Astrocyte (in vitro differentiated cells and primary cell): ENCODE results near the gene LTBP2.

Source experiments
- CTCF ChIP-seq: IDR thresholded peaks from 2 replicates; pipeline ENCODE4 v1.5.1; 2011; ENCODE audit warnings: low read depth, mild to moderate bottlenecking, inconsistent platforms, low read length, moderate library complexity; ENCODE audit not compliant: insufficient read depth
- EZH2 ChIP-seq: IDR thresholded peaks from 2 replicates; pipeline ENCODE4 v1.6.1; 2012; ENCODE audit warnings: mild to moderate bottlenecking, low read length, inconsistent platforms; ENCODE audit not compliant: insufficient read depth

DNA sequence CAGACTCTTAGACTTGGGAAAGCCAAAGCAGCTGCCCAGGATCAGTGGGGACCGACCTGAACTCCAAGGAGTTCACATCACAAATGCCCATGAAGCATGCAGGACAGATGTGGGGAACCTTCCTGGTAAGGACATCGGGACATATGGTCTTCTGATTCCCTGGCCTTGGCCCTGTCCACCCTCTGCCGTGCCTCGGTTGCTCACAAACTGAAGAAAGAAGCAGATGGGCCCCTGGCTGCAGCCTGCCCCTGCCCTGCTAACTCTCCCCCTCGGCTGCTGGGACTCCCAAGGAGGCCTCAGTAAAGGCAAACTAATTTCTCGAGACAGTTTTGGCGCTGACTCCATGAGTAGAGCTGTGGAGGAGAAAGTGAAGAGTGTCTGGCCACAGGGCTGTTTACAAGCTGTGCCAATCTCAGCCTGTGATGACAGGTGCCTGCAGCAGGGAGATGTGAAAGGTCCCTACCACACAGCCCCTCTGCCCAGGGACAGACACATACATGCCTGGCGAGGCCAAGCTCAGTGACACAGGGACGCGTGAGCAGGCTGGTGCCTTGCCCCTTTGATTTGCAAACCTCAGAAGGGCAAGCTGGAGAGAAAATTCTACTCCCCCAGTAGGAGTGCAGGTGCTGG, 69.9 kb downstream of the LTBP2 start:
- TF ChIP-seq CTCF = no peak
- TF ChIP-seq EZH2 = no peak
